HG03139 (cell line): Measurements from ENCODE around the gene ARID1B.
"Not testable (repeated sequence)": the region's sequence is repeated elsewhere in the genome, so short reads cannot be mapped to it uniquely, and the experiment has no call there.

Source experiments
- ATAC-seq: cut with Tn5 transposase; IDR thresholded peaks from one replicate; pipeline ENCODE4 v1.9.1; 2021; ENCODE audit not compliant: unreplicated experiment

The ARID1B gene

DNA sequence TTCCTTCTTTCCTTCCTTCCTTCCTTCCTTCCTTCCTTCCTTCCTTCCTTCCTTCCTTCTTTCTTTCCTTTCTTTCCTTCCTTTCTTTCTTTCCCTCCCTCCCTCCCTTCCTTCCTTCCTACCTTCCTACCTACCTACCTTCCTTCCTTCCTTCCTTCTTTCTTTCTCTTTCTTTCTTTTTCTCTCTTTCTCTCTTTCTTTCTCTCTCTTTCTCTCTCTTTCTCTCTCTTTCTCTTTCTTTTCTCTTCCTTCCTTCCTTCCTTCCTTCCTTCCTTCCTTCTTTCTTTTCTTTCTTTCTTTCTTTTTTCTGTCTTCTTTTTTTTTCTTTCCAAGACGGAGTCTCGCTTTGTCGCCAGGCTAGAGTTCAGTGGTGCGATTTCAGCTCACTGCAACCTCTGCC, 262.5 kb downstream of the ARID1B start:
- ATAC-seq: not testable (repeated sequence)

DNA sequence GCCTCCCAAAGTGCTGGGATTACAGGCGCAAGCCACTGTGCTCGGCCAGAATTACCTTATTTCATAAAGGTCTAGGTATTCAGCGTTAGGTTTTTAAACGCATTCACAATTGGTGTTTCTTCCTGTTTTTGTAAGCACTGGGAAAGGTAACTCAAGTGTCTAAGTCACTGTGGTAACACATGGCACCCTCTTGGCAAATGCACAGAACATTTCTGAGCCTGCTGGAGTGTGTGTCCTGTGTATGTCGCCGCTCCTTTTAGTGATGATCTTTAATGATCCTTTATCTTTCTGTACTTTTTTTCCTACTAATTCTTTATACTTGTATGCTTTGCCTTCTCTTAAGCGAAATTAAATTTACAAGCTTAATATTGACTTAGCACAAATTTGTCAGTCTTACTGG, 263.0 kb downstream of the ARID1B start:
- ATAC-seq: no peak

DNA sequence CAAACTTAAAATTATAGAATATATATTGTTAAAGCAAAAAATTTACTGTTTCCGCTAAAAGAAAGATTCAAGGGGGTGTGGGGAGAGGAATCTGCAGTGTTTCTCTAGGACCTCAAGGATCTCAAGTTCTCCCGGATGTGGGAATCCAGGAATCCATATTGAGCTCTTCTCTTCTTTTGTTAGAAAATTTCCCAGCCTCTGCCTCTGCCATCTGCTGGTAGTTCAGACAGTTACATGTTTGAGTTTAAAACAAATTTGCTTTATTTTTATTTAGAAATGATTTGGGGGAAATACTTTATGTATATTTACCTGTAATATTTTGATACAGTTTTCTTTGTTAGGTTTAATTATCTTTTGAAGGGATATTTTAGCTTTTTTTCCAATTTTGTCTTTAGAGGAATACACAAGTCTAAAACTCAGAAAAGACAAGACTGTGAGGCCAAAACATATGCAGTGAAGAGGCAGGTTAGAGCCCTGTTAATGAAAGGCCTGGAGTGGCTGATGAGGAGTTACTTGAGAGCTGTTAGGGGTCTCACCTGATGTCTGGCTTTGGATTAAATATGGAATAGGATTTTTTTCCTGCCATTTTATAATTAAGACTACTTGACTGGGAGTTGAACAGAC, 268.8 kb downstream of the ARID1B start:
- ATAC-seq: no peak

DNA sequence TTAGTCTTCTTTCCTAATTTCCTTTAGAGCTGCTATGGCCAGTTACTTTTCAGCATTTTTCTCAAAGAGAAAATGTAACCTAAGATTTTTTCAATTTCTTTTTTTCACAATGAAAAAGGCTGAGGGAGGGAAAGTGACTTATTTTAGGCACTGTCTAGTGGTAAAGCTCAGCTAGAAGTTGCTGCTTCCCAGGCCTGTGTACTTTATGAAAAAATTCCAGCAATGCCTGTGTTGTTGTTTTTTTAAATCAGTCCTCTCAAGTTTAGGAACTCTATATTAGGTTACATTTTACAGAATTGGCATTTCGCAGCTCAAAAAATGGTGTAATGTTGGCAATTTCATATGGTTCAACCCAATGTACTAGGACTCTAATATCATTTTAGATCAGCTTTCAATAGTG, 269.6 kb downstream of the ARID1B start:
- no peak for ATAC-seq

DNA sequence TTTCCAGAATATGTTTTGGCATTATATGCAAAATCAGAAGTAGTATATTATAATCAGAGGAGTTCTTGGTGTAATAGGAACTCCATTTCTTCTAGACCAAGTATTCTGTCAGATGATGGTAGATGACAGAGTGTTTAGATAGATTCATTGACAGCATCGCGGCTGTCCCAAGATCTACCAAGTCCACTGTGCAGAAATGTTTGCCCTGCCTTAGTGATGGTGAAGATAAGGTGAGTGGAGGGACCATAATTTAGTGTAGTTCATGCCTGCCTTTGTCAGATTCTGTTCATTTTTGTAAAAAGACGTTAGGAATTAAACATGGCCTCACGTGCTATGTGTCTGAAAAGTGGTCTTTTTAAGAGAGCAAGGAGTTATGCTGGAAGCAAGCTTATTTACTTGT, 270.1 kb downstream of the ARID1B start:
- ATAC-seq: no peak

DNA sequence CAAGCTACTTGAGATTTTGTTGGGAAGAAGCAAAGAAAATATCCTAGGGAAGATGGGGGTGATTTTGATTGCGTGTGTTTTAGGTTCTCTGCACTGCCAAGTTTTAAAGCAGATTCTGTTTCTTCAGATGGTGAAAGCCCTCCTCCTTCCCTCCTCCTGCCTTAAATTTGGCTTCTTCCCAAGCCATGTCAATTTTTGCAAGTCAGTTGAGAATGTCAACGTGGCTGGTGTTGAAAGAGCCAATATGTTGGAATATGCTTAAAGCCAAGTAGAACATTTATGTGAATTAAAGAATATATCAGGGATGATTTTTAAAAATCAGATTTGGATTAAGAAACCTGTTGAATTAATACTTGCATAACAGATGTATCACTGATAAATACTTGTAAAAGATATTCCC, 270.8 kb downstream of the ARID1B start:
- ATAC-seq: no peak

DNA sequence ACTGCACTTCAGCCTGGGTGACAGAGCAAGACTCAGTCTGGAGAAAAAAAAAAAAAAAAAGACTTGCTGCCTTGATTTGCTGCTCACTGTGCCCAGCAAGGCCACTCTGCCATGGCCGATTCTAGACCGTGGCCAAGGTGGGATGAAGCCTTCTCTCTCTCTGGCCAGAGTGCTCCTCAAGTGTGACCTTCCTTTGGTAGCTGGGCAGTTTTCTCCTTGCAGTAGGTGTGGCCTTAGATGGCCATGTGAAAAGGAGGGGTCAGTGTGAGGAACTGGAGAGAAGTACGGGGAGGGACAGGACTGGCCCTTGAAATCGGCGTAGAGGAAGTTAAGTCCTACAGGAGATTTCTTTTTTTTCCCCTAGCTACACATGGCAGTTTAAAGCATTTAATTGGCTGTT, 272.0 kb downstream of the ARID1B start:
- no peak for ATAC-seq

DNA sequence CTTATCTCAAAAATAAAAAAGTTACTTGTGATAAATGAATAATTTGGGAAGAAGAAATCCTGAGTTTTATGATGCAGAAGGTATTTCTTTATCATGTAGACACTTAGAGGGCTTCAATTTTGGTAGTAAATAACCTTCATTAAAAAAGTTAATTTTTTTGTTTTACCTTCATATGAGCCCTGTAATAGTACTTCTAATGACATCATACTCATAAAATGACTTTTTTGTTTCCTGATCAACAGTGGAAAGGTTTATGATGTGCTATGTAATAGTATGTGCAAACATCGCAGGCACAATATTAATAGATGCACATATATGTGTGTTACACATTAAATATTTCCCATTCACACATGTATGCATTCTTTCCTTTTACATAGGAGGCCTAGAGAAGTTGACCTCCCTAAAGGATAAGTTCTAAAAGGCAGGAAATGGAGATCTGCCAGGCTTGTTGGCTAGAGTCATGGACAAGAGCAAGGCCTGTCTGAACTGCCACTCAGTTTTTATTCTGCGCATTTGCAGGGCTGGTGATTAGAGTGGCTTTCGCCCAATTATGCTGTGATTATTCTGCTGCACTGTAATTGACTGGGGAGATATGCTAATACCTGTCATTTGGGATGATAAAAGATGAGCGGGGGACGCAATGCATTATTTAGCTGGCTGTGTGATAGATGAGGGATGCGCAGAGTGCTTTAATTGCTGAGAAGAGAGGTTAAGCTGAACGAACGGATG, 273.5 kb downstream of the ARID1B start:
- no peak for ATAC-seq

DNA sequence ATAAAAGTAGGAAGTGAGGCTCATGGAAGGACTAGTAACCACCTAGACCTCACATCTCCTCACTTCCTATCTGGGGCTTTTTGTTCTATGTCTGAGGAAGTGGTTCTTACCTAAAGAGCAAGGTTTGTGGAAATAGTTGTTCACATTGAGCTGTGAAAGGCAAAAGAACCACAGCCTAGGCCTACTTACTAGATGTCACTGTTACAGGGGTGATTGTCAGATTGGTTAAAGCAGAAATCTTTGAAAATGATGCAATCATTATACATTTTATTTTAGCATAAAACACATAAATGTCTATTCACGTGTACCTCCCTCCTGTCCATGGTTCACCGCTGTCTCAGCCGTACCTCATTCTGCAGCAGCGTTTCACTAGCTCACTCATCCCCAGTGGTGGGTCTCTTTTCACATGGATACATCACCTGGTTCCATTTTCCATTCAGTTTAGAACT, 277.4 kb downstream of the ARID1B start:
- ATAC-seq: no peak

DNA sequence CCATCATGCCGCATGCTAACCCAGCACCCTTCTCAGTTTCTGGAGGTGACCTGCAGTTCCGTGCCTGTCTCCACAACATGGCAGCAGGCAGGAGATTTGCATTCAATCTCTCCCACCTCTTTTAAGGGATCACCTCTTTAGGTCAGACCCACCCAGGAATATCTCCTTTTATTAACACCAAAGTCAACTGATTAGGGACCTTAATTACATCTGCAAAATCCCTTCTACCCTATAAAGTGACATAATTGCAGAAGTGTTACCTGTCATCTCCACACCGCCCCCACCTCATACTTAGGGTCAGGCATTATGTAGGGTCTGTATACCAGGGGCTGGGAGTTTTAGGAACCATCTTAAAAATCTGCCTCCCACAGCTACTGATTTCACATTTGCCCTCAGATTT, 278.7 kb downstream of the ARID1B start:
- ATAC-seq: no peak

DNA sequence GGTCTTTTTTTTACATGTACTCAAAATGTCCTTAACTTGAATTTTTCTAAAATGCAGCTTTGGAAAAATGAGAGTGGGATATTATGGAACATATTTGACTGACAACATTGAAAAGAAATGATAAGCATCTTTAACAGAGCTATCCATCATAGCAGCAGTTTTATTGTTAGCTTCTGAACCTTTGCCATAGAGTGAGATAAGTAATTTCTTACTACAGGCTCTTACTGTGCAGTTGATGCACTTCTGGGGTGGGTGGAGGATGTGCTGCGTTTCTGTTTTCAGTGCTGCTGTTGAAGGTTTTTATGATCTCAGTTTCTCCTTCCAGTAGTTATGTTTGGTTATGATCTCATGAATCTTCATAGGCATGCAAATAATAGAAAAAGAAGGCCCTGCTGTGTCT, 279.1 kb downstream of the ARID1B start:
- no peak for ATAC-seq

DNA sequence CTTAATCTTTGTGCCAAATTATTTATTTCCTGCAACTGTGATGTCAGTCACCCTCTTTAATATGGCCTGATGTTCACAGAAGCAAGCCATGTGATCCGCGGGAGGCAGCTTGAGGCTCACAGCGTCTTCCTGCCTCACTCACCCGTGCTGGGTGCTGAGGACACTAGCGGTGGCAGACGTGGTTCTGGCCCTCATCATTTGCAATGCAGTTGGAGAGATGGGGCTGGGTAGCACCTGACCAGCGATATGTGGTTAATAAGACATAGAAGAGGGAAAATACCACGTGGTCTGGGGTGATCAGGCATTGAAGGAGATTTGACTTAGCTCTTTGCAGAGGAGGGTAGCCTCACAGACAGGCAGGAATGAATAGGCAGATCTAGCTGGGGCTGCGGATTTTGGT, 281.4 kb downstream of the ARID1B start:
- no peak for ATAC-seq

DNA sequence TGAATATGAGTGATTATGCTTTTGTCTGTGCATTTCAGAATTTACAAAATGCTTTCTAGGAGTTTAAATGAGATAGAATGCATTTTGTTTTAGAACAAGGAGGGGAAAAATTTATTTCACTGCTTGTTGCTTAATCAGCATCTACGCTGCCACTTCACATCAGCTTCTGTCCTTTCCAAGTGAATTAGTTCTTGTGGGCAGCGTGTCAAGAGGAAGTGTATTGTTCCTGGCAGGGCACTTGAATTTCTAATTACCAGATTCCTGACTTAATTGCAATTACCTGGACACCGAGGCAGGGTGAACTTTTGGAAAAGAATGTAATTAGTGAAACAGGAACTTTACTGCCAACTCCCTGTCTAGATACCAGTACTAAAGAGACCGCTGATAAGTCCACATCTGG, 282.6 kb downstream of the ARID1B start:
- ATAC-seq: no peak

DNA sequence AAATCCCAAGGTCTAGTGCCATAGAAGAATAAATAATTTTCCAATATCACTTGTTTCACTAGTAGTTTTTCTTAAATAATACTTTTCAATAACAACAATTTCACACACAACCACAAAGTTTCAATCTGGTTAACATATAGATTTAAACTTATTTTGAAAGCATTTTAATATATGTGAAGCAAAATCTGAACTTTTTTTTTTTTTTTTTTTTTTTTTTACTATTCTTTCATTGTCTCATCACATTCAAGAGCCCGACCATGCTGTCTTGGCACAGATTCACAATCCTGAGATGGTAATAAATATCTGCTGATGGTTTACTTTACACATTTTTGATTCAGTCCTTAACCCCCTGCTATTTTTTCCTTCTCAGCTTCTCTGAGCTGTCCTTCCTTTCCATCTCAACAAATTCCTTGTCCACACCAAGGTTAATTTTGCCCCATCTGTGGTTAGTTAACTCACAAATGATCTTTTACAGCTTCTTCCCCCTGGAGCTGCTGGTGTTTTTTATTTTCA, 283.3 kb downstream of the ARID1B start:
- no peak for ATAC-seq

DNA sequence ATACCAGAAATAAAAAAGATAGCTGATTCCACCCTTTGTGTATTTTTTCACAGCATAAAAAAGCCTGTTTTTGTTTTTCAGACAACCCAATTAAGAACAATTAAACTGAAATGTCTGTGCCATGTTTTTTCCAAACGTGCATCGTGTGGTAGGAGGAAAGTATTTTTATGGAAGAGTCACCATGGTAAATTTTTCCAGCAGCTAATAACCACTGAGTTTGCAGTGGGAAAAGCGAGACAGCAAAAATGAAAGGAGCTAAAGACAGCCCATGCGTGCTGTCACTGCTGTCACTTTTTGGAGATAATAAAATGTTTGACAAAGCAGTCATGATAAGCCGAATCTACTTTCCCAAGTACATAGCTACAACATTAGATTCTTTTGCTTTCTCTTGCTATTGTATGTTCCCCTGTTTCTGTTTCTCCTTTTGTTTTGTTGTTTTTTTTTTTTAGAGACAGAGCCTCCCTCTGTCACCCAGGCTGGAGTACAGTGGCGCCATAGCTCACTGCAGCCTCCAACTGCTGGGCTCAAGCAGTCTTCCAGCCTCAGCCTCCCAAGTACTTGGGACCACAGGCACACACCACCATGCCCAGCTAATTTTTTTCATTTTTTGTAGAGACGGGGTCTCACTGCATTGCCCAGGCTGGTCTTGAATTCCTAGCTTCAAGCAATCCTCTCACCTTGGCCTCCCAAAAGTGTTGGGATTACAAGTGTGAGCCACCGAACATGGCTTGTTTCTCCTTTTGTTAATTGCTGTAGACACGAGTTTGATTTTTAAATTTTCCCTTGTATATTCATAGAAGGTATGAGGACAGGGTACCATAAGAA, 284.8 kb downstream of the ARID1B start:
- no peak for ATAC-seq

DNA sequence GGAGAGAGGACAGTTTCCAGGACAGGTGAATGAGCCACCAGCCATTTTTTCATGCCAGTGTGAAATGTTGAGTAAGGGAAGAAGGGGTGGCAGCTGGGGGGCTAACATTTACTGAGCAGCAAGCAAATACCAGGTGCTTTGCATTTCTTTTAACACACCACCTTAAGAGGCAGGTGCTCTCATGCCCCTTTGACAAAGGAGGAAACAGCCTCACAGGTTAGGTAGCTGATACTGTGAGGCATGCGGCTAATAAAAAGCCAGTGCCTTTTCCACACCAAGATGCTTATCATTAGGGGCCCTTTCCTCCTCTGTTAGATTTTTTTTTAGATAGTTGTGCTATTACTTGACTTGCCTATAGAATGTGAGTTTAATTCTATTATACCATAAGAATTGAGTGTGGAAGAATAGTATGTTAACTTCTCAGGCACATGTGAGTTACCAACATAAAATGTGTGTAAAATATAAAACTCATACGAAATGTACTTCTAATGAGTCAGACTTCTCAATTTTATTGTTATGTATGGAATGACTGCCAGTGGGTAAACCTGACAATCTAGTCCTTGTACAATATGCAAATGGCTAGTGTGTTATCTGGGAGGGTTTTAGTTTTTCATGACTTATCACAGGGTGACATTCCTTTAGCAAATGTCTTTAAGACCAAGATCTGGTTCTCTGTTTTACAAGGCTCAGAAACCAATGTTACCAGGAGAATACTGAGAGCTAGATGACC, 286.2 kb downstream of the ARID1B start:
- no peak for ATAC-seq

DNA sequence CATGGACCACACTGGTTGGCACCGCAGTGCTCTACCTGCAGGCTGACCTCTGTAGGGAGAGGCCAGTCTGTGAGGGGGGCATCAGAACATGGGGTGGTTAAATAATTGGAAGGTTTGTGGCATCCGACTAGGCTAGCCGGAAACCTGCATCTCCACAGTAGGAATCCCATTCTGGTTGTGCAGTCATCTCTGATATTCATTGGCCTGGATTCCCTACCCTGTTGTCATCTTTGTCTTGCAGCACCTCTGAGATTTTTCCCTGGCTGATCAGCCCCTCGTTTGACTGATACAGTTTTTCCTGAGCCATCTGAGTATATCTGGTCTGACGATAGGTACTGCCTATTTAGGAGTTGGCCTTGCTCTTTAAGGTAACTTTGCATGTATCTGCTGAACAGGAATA, 286.7 kb downstream of the ARID1B start:
- no peak for ATAC-seq

DNA sequence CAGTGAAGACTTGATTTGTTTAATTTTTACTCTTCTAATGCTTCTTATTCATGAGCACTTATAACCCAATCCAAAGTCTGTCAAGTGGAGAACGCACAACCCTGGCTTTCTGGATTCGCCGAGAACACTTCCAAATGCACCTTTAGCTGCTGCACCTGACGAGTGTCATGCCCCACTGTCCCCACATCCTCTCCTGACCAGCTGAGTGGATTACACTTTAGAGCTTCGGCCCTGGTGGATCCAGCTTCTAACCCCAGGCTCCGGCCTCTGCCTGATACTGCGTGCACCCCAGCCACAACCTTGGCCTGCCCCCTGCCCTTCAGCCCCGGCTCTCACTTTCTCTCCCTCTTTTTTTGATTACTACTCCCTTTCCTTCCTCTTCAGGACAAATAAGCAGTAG, 287.3 kb downstream of the ARID1B start:
- ATAC-seq: no peak

DNA sequence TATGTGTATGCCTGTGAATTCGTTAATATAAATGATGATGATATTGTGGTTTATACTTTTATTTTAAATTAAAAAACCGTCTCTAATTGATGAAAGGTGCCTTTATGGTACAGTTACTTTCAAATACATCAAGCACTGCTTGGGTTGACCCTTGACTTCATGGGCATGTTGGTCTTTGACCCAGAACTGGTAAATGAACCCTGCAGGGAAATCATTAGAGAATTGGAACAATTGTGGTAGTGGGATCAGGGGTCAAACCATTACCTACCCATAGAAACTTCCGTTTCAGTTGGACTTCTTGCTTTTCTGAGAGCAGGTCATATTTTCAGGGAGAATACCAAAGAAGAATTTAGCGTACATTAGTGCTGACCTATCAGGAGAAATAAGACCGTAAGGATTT, 288.2 kb downstream of the ARID1B start:
- ATAC-seq: no peak

DNA sequence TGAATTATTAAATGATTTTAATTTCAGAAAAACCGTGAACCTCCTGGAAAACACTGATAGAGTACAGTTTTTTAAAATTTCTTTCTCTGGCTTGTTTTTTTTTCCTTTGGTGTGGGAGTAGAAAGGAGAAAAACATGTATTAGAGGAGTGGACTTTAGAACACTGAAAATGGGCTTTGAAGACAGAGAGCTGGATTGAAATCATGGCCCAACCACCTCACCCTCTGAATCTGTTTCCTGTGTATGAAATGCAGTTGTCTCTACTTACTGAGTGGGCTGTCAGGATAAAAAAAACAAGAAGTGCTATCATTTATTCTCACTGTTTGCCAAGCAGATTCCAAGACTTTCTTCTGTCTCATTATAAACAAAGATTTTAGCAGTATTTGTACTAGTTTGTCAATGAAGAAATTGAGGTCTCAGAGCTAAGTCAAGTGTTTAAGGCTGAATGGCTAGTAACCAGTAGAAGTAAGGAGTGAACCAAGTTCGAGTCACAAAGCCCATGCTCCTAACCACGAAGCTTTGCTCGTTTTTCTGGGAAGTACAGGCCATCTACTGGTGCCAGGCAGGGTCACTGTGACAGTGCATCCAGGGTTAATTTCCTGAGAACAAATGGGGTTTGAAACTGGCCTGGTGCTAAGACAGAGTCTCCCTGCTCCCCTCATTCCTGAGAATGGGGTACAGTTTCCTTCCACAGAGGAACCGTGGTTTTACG, 289.8 kb downstream of the ARID1B start:
- no peak for ATAC-seq

DNA sequence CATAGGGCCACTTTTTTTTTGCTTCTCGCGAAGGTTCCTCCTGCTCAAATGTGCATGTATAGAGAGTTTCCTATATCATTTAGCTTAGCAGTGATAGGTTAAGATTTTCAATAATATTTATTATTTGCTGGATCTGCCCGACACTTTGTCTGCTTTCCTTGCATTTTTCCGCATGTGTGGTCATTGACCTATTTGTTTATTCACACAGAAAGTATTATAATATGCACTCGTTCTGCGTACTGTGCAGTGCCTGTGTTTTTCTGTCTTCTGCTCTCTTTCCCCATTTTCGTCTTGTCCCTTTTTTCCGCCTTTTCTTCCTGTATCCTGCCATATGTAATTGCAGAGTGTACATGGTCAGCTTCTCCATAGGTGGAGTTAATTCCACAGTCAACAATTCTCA, 290.3 kb downstream of the ARID1B start:
- ATAC-seq: no peak
